ENCODE data around the gene RETREG3.

DNA sequence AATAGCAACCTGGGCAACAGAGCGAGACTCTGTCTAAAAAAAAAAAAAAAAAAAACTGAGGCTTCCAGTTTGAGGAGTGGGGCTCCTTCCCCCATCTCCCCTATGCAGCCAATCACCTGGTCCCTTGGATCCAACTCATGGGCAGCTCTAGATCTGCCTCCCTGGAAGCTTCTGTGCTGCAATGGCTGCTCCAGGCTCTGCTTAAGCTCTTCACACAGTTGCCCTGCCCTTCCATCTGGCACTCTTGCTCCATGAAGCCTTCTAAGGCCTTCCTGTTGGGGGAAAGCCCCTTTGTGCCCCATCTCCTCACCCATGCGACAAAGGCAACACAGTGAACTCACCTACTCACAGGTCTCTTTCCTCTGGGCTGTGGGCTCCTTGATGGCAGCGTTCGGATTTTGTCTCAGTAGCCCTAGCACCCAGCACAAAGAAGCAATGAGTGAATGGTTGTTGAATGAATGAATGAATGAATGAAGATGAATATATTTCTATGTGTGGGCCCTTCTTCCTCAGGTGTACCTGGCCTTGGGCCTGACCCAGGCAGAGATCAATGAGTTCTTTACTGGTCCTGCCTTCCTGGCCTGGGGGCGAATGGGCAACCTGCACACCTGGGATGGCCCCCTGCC lies 71.2 kb downstream of the RETREG3 start:
- TF ChIP-seq GATA2 (IDR thresholded peaks at IDR 0.05; ENCODE audit: low read depth, low read length) (no peak), GATA3 (IDR thresholded peaks at IDR 0.05; ENCODE audit: low read depth, low read length) (no peak)

All from SH-SY5Y (cell line).